GM18868 (cell line): ENCODE measurements around the gene AADACL4.

Source experiments
- ATAC-seq: cut with Tn5 transposase; IDR thresholded peaks from one replicate; pipeline ENCODE4 v1.9.1; 2021; ENCODE audit warnings: mild to moderate bottlenecking, moderate library complexity; ENCODE audit not compliant: unreplicated experiment

AADACL4 gene

DNA sequence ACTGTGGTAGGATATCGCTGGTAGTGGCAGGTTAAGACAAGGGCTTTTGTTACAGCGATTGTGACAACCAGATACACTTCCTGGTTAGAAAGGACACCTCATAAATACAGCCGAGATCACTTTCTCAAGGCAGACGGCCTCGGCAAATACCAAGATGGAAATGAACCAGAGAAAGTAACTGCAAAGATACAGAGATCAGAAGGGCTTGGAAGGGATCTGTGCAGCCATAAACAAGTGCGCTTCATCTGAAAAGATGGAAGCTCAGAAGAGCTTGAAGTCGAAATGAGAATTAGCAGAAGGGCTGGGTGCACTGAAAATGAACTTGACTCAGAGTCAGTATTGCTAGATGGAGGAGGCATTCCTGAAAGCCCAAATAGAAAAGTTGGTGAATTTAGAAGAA lies 32.9 kb upstream of the AADACL4 start:
- no peak for ATAC-seq

GRCh38 chr1:12613180-12613579 lies 30.7 kb upstream of the AADACL4 start:
- ATAC-seq = no peak

DNA sequence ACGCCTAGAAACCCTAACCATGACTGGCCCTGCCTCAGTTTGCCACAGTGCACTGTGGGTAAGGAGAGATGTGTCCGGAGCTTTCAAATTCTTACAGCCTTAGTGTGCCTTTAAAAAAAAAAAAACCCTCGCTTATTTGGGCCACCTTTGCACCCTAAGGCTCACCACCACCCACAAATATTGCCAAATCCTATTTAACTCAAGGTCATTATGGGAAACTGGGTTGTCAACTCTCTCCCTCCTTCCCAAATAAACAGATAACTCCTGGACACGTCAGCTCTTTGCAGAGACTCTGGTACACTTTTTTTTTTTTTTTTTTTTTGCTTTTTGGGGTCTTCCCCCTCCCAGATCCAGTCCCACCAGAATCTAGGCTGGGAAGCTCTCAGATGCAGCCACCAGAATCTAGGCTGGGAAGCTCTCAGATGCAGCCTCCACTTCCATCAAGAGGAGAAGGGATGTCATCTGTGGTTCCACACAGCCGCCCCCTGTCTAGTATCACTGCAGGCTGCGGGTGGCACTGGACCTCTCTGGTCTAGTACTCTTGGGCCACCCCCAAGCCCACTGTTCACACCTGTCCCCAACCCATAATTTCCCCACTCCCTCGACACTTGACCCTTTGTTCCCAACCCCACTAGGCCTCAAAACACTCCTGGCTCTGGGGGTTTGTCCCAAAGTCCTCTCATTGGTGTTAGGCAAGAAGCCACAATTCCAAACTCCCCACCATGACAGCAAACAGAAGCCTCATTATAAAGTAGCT lies 29.3 kb upstream of the AADACL4 start:
- no peak for ATAC-seq

DNA sequence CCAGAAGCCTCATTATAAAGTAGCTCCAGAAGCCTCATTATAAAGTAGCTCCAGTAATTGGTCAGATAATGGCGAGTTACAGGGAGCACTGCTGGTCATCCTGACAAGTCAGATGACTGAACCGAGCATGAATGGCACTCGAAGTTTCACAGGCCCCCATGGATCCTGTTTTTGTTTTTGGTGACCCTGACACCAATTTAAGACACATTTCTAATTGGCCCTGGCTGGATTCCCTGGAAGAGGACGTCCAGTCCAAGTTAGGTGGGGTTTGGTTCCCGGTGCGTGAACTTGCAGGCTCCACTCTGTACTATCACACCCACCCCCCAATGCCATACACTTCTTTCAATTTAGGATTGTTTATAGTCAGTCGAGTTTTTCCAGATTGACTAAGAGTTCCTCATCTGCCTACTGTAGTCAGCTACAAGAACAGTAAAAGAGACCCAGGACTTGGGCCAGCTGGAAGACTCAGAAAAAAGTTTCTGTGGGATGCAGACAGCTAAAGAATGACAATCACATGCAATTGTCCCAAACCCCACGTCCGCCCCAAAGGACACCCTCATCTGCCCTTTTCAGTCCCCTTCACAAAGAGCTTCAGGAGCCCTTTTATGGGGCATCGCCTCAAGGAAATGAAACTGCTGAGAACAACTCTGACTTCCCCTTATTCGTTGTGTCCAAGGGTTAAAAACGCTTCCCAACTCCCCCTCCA lies 28.6 kb upstream of the AADACL4 start:
- ATAC-seq = no peak

GRCh38 chr1:12615865-12616708 lies 27.8 kb upstream of the AADACL4 start:
- no peak for ATAC-seq

- ATAC-seq = no peak
Measured at GRCh38 chr1:12616709-12617373, 27.0 kb upstream of the AADACL4 start.

DNA sequence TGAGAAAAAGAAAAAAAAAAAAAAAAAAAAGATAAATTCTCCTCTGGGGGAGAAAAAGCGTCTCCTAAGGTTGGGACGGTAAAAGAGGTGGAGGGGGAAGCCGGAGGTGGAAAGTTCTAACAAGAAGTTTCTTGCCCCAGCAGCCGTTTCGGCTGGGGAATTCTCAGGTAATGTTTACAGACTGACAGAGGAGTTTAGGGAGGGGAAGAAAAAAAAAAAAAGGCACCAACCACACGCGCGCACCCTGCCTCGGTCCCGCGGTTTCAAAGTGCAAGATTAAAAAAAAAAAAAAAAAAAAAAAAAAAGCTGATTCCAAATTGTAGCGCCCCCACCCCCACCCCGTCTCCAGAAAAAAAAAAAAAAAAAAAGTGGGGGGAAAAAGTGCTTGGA lies 26.4 kb upstream of the AADACL4 start:
- ATAC-seq = no peak

DNA sequence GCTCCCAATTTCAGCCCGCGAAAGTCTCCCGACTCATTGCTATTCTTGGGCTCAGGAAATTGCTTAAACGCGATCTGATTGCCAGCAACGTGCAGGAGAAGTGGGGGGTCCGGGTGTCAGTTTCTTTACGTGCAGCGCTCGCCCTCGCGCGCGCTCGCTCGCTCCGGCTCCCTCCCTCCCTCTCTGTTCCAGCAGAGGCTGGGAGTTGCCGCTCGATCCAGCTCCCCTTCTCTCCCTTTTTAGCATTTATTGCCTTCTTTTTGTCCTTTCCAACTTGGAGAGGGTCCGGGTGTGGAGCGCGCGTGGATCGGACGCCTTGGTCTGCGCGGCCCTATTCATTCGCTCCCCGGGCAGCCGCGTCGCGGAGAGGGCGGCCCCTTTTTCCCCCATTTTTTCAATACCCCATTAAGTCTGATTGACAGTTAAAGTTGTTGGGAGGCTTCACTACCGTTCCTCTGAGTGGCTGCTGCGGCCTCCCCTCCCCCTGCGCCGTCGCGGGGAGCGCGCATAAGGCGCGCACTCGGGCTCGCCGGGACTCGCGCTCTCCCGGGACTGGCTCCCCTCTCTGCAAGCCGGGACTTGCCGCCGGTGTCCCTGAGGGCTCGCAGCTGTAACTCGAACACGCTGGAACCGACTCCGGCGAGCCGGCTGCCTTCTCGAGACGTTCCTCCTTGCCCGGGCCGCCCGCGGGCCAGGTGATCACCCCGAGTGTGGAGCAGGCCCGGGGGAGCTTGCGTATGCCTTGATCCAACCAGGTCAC lies 25.8 kb upstream of the AADACL4 start, which contains the start of gene DHRS3:
DHRS3 (minus strand) TSS at position 310 of the 760 bp plus-strand sequence. CDS start 862 bp downstream, outside the sequence.
- no peak for ATAC-seq

GRCh38 chr1:12618661-12618964 lies 25.3 kb upstream of the AADACL4 start:
- ATAC-seq = no peak

GRCh38 chr1:12618965-12619791 lies 24.7 kb upstream of the AADACL4 start:
- no peak for ATAC-seq

GRCh38 chr1:12619792-12620487 lies 23.9 kb upstream of the AADACL4 start:
- ATAC-seq = no peak

GRCh38 chr1:12620488-12620865 lies 23.4 kb upstream of the AADACL4 start:
- ATAC-seq = no peak

DNA sequence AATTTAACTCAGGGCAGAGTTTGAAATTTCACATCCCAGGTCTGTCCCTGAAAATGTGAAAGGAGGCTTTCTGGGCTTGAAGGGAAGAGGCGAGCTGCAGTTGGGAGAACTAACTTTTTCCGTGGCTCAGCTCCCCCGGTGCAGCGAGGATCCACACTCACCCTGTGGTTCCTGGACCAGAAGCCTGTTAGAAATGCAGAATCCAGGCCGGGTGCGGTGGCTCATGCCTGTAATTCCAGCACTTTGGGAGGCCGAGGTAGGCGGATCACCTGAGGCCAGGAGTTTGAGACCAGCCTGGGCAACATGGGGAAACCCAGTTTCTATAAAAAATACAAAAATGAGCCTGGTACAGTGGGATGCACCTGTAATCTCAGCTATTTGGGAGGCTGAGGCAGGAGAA lies 23.0 kb upstream of the AADACL4 start:
- ATAC-seq = no peak

DNA sequence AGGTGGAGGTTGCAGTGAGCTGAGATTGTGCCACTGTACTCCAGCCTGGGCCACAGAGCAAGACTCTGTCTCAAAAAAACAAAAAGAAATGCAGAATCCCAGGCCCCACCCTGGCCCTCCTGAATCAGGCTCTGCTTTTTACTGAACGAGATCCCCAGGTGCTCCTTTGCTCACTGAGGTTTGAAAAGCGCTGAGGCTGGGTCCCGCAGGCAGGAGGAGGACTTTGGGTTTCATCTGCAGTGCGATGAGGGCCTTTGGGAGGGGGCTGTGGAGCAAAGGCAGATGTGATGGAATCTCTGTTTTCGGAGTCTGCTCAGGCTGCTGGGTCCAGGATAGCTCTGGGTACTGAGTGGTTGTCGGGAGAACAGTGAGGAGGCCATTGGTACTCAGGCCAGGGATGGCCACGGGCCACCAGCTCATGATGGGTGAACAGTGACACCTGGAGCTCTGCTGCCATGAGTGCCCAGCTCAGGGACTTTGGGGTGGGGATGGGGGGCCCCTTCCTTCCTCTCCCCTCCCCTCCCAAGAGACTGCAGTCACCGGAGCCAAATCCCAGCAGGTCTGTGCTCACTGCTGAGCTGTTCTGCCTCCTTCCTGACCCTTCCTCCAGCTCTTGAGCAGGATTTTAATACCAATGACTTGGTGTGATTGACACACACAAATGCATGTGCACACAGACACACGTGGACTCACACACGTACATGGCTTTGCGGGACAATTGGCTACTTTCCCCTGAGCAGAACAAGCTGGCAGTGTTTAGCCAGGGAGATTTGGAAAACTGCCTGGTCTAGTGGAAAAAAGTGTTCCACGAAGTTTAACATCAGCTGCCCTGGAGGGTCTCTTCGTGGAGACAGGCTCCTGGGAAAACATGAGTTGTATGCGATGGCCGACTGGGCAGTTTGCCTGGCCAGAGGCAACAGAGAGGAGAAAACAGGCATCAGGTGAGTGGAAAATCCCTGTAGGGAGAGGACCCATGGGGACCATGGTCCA lies 22.2 kb upstream of the AADACL4 start:
- ATAC-seq = no peak

DNA sequence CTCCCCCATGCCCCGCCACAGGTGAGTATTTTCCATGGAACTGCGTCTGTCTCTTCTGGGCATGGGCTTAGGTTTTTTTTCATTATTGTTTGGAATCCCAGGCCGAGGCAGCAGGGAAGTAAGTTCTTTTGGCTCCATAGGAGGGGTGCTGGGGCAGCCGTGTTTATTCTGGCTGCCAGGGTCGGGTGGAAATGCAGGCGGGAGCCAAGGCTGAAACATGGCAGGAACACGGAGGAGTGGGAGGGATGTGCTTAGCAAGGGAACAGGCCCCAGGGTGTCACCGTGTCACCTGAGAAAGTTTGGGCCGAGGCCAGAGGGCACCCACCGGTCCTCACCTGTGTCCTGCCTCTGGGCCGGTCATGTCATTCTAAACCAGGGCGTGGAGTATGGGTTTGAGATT lies 21.4 kb upstream of the AADACL4 start:
- ATAC-seq = no peak

- no peak for ATAC-seq
Measured at GRCh38 chr1:12625276-12625675, 18.6 kb upstream of the AADACL4 start.

DNA sequence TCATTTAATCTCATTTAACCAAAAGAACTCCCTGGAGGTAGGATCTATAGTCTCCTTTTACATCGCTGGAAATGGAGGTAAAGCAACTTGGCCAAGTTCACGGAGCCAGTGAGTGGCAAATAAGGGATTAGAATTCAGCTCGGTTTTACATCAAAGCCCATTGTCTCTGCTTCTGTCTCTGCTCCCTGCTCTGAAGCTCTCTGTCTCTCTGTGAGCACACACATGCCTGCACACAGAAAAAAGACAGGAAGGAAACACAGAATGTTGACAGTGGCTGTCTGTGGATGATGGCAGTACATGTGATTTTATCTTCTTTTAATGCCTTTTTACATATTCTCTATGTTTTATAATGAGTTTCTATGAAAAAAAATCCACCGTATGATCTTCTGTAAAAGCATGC lies 17.0 kb upstream of the AADACL4 start:
- ATAC-seq = no peak

- ATAC-seq = no peak
Measured at GRCh38 chr1:12627296-12627695, 16.6 kb upstream of the AADACL4 start.
